H9 (cell line): ENCODE measurements around the gene LGALS14. TPM values are rescaled to one million over a fixed set of nuclear protein-coding genes. Genes with fewer than 3 reads are reported as not detected.

Experiments
- DNase-seq: peaks from one replicate; pipeline ENCODE4 v3.0.0-alpha.2; 2017
- H2AFZ ChIP-seq: one replicate; pipeline ENCODE4 v1.6.1; 2013; ENCODE audit warnings: mild to moderate bottlenecking, low read length, control low read depth, moderate library complexity
- H2AK5ac ChIP-seq: 2 replicates; pipeline ENCODE4 v1.6.1; 2013; ENCODE audit warnings: low read length, control low read depth, mixed read lengths; ENCODE audit not compliant: insufficient read length
- H2BK120ac ChIP-seq: one replicate; pipeline ENCODE4 v1.6.1; 2013; ENCODE audit warnings: low read depth, mild to moderate bottlenecking, low read length, control low read depth, inconsistent platforms; ENCODE audit not compliant: poor library complexity, severe bottlenecking
- H2BK12ac ChIP-seq: 2 replicates; pipeline ENCODE4 v1.6.1; 2013; ENCODE audit warnings: low read length, control low read depth, mixed read lengths, low read depth; ENCODE audit not compliant: insufficient read length
- H2BK15ac ChIP-seq: 2 replicates; pipeline ENCODE4 v1.6.1; 2013; ENCODE audit warnings: low read depth, low read length, control low read depth
- H2BK20ac ChIP-seq: one replicate; pipeline ENCODE4 v1.6.1; 2013; ENCODE audit warnings: low read depth, mild to moderate bottlenecking, low read length, control low read depth, inconsistent platforms; ENCODE audit not compliant: poor library complexity, severe bottlenecking
- H2BK5ac ChIP-seq: 2 replicates; pipeline ENCODE4 v1.6.1; 2013; ENCODE audit warnings: low read length, control low read depth, mixed read lengths; ENCODE audit not compliant: insufficient read length
- H3K14ac ChIP-seq: 2 replicates; pipeline ENCODE4 v1.6.1; 2013; ENCODE audit warnings: low read length, control low read depth; ENCODE audit not compliant: insufficient read depth
- H3K18ac ChIP-seq: 2 replicates; pipeline ENCODE4 v1.6.1; 2013; ENCODE audit warnings: low read depth, mild to moderate bottlenecking, mixed read lengths, low read length, control low read depth; ENCODE audit not compliant: insufficient read length
- H3K23ac ChIP-seq: 2 replicates; pipeline ENCODE4 v1.6.1; 2013; ENCODE audit warnings: low read length, control low read depth, mixed read lengths, low read depth; ENCODE audit not compliant: insufficient read length
- H3K23me2 ChIP-seq: 2 replicates; pipeline ENCODE4 v1.6.1; 2013; ENCODE audit warnings: low read depth, mild to moderate bottlenecking, mixed read lengths, low read length, control low read depth; ENCODE audit not compliant: insufficient read length, poor library complexity, severe bottlenecking
- H3K27ac ChIP-seq: 2 replicates; pipeline ENCODE4 v1.5.1; 2013; ENCODE audit warnings: low read length, control low read depth, mixed read lengths, low read depth; ENCODE audit not compliant: insufficient read length
- H3K27me3 ChIP-seq: 2 replicates; pipeline ENCODE4 v1.6.1; 2013; ENCODE audit warnings: low read length, control low read depth, inconsistent platforms; ENCODE audit not compliant: insufficient read depth
- H3K4ac ChIP-seq: 2 replicates; pipeline ENCODE4 v1.6.1; 2013; ENCODE audit warnings: low read depth, mild to moderate bottlenecking, control low read depth, inconsistent platforms, low read length, moderate library complexity
- H3K4me1 ChIP-seq: 2 replicates; pipeline ENCODE4 v1.6.1; 2013; ENCODE audit warnings: low read length, control low read depth, inconsistent platforms; ENCODE audit not compliant: insufficient read depth
- H3K4me2 ChIP-seq: 2 replicates; pipeline ENCODE4 v1.6.1; 2013; ENCODE audit warnings: low read length, control low read depth, mixed read lengths; ENCODE audit not compliant: insufficient read length, insufficient read depth
- H3K56ac ChIP-seq: 2 replicates; pipeline ENCODE4 v1.6.1; 2013; ENCODE audit warnings: low read depth, mild to moderate bottlenecking, mixed read lengths, low read length, control low read depth; ENCODE audit not compliant: insufficient read length
- H3K79me1 ChIP-seq: 2 replicates; pipeline ENCODE4 v1.6.1; 2013; ENCODE audit warnings: low read depth, mild to moderate bottlenecking, moderate library complexity, low read length, control low read depth, inconsistent platforms; ENCODE audit not compliant: insufficient read depth, poor library complexity, severe bottlenecking
- H3K79me2 ChIP-seq: 2 replicates; pipeline ENCODE4 v1.6.1; 2013; ENCODE audit warnings: low read length, control low read depth, inconsistent platforms; ENCODE audit not compliant: insufficient read depth
- H3K9ac ChIP-seq: 2 replicates; pipeline ENCODE4 v1.6.1; 2013; ENCODE audit warnings: low read length, control low read depth, mixed read lengths; ENCODE audit not compliant: insufficient read length; ENCODE audit errors: extremely low read depth
- H3K9me3 ChIP-seq: one replicate; pipeline ENCODE4 v1.6.1; 2013; ENCODE audit warnings: low read depth, low read length, inconsistent platforms; ENCODE audit not compliant: control insufficient read depth
- H3T11ph ChIP-seq: one replicate; pipeline ENCODE4 v1.6.1; 2013; ENCODE audit warnings: mild to moderate bottlenecking, low read length, control low read depth, inconsistent platforms
- H4K20me1 ChIP-seq: one replicate; pipeline ENCODE4 v1.6.1; 2013; ENCODE audit not compliant: control insufficient read depth, insufficient read length, insufficient read depth
- H4K5ac ChIP-seq: 2 replicates; pipeline ENCODE4 v1.6.1; 2013; ENCODE audit warnings: low read depth, mild to moderate bottlenecking, mixed read lengths, low read length, control low read depth; ENCODE audit not compliant: insufficient read length
- H4K8ac ChIP-seq: replicated peaks from 2 replicates; pipeline ENCODE4 v1.6.1; 2013; ENCODE audit warnings: low read length, control low read depth, mixed read lengths, low read depth; ENCODE audit not compliant: insufficient read length
- H4K91ac ChIP-seq: 2 replicates; pipeline ENCODE4 v1.6.1; 2013; ENCODE audit warnings: low read depth, mild to moderate bottlenecking, moderate library complexity, mixed read lengths, low read length, control low read depth; ENCODE audit not compliant: insufficient read length
- H3K27ac Mint-ChIP-seq, 3 experiments: 2 replicates in 2 of 3; 3 replicates in 1 of 3; pipeline ENCODE4 v1.8.0; 2020 to 2021; ENCODE audit warnings: mixed read lengths in 3 of 3, mild to moderate bottlenecking in 1 of 3, moderate library complexity in 1 of 3
- H3K27me3 Mint-ChIP-seq: 2 replicates; pipeline ENCODE4 v1.8.0; 2021; ENCODE audit warnings: low read depth, mild to moderate bottlenecking, moderate library complexity, mixed read lengths
- H3K36me3 Mint-ChIP-seq, 3 experiments: 2 replicates in 2 of 3; 3 replicates in 1 of 3; pipeline ENCODE4 v1.8.0; 2020 to 2021; ENCODE audit warnings: low read depth in 3 of 3, mixed read lengths in 3 of 3; ENCODE audit not compliant: insufficient read depth in 1 of 3
- H3K4me1 Mint-ChIP-seq, 2 experiments: 2 replicates each; pipeline ENCODE4 v1.8.0; 2020; ENCODE audit warnings: mixed read lengths in 2 of 2
- H3K4me3 Mint-ChIP-seq, 2 experiments: 2 replicates in 1 of 2; 3 replicates in 1 of 2; pipeline ENCODE4 v1.8.0; 2020 to 2021; ENCODE audit warnings: mild to moderate bottlenecking in 2 of 2, mixed read lengths in 2 of 2, moderate library complexity in 1 of 2
- H3K9me3 Mint-ChIP-seq, 2 experiments: 2 replicates in 1 of 2; 3 replicates in 1 of 2; pipeline ENCODE4 v1.8.0; 2020; ENCODE audit warnings: mild to moderate bottlenecking in 2 of 2, mixed read lengths in 2 of 2, moderate library complexity in 1 of 2
- CTCF ChIP-seq: fragments of 200-600 bp; sonication (generic); conservative IDR thresholded peaks from 3 replicates; pipeline ENCODE4 v1.8.0; 2021; ENCODE audit warnings: antibody characterized with exemption, mild to moderate bottlenecking
- WGBS: extraction: QIAGEN DNeasy Blood & Tissue Kit; methylation state at CpG from one replicate; pipeline ENCODE4 v1.1.7; 2013; ENCODE audit warnings: missing lambda C conversion rate, low lambda C conversion rate, mixed read lengths; ENCODE audit not compliant: insufficient read length; ENCODE audit errors: extremely low coverage; 5-methylcytosine and 5-hydroxymethylcytosine counted together
- total RNA-seq: library from RNA; stranded (reverse); gene quantifications from 2 replicates; pipeline ENCODE4 v1.2.1, GENCODE V29; 2021

Gene LGALS14
- total RNA-seq, 1 experiment from 2014 or later = not detected

- no peak overlapping the region for H3K23ac ChIP-seq
- Mint-ChIP-seq H3K9me3 (peaks cover 2 to 3% of the 10 kb centered on the region in 2 experiments; a peak in 4 of 5 replicates), H3K27ac (no peak overlapping the region; a peak in 1 of 7 replicates), H3K4me3 (no peak overlapping the region), H3K4me1 (peaks cover 0 to 2% of the 10 kb centered on the region in 2 experiments; a peak in 1 of 4 replicates), H3K27me3 (peaks cover 2% of the 10 kb centered on the region; the same call in 1 of the 2 replicates), H3K36me3 (no peaks in the 10 kb centered on the region; a peak in 1 of 7 replicates)
- no peak for TF ChIP-seq CTCF
- H3K56ac ChIP-seq = no peak overlapping the region
- no peaks in the 10 kb centered on the region for H3K79me1 ChIP-seq
- H4K20me1 ChIP-seq = no peaks in the 10 kb centered on the region
- no peak overlapping the region for H4K5ac ChIP-seq
- H3K4ac ChIP-seq = no peak overlapping the region
- WGBS = no CpG with 5 or more reads among the region's 6 CpGs
- no peak overlapping the region for H4K91ac ChIP-seq
- no peak for DNase-seq
- H2BK20ac ChIP-seq = no peak overlapping the region
- H3K18ac ChIP-seq = no peak overlapping the region
- no peak overlapping the region for H2BK5ac ChIP-seq
- H3K9ac ChIP-seq = no peak overlapping the region
- no peak overlapping the region for H4K8ac ChIP-seq
- no peak overlapping the region for H3K4me2 ChIP-seq
- no peaks in the 10 kb centered on the region for H3K4me1 ChIP-seq
- no peak overlapping the region for H2BK12ac ChIP-seq
- no peak overlapping the region for H3K14ac ChIP-seq
- no peaks in the 10 kb centered on the region for H3K23me2 ChIP-seq
- H3T11ph ChIP-seq = no peak overlapping the region
- no peak overlapping the region for H2AK5ac ChIP-seq
- no peak overlapping the region for H3K27ac ChIP-seq
- no peaks in the 10 kb centered on the region for H3K9me3 ChIP-seq
- H3K27me3 ChIP-seq = no peaks in the 10 kb centered on the region
- H3K79me2 ChIP-seq = no peaks in the 10 kb centered on the region
- H2BK120ac ChIP-seq = no peak overlapping the region
- H2BK15ac ChIP-seq = no peak overlapping the region
- no peak overlapping the region for H2AFZ ChIP-seq
These were observed 4.3 kb downstream of the LGALS14 start for GRCh38 chr19:39708594-39708993.
